Gastrocnemius medialis (tissue), 4 donors: ENCODE data around the gene HBS1L.

Source experiments
- POLR2A ChIP-seq, 2 donors: fragments of 450-650 bp; IDR thresholded peaks; one replicate each; pipeline ENCODE4 v1.6.1; 2017; ENCODE audit warnings: antibody characterized with exemption in 2 of 2, mild to moderate bottlenecking in 2 of 2, moderate library complexity in 2 of 2
- TF ChIP-seq, protein P1 (sequence below), 5 experiments: fragments of 450-650 bp in 3 of 5; fragments of 200-600 bp in 2 of 5; sonication (generic) in 2 of 5; IDR thresholded peaks in 4 of 5; conservative IDR thresholded peaks in 1 of 5; 1 replicate in 4 of 5; 2 replicates in 1 of 5; pipeline ENCODE4 v1.5.1; 2016 to 2019; ENCODE audit warnings: antibody characterized with exemption in 5 of 5, mild to moderate bottlenecking in 3 of 5, moderate library complexity in 3 of 5

DNA sequence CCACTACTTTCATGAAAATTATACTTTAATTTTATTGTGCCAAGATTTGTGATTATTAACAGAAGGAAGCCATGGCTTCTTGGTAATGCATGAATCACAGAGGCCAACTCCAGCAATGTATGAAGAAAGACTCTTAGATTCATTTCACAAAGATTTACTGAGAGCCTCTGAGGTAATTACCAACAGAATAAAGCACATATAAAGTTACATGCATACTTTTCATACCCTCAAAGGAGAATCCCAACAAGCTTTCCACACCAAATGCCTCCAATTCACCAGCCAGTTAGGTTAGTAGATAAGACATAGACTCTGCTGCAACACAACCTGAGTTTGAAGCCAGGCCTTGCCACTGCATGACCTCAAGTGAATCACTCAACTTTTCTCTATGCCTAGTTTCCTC, 41.9 kb downstream of the HBS1L start:
- TF ChIP-seq, protein P1, sequence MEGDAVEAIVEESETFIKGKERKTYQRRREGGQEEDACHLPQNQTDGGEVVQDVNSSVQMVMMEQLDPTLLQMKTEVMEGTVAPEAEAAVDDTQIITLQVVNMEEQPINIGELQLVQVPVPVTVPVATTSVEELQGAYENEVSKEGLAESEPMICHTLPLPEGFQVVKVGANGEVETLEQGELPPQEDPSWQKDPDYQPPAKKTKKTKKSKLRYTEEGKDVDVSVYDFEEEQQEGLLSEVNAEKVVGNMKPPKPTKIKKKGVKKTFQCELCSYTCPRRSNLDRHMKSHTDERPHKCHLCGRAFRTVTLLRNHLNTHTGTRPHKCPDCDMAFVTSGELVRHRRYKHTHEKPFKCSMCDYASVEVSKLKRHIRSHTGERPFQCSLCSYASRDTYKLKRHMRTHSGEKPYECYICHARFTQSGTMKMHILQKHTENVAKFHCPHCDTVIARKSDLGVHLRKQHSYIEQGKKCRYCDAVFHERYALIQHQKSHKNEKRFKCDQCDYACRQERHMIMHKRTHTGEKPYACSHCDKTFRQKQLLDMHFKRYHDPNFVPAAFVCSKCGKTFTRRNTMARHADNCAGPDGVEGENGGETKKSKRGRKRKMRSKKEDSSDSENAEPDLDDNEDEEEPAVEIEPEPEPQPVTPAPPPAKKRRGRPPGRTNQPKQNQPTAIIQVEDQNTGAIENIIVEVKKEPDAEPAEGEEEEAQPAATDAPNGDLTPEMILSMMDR (IDR thresholded peaks at IDR 0.05 in 4 of 5, conservative IDR thresholded peaks at IDR 0.05 in 1 of 5): no peak
- TF ChIP-seq POLR2A (IDR thresholded peaks at IDR 0.05): no peak
